HG03025 (cell line): ENCODE measurements around the gene SLC8A2.
"Not testable (repeated sequence)": the region's sequence is repeated elsewhere in the genome, so short reads cannot be mapped to it uniquely, and the experiment has no call there.

Source experiments
- ATAC-seq: cut with Tn5 transposase; IDR thresholded peaks from one replicate; pipeline ENCODE4 v1.9.1; 2021; ENCODE audit warnings: mild to moderate bottlenecking, moderate library complexity; ENCODE audit not compliant: unreplicated experiment, low FRiP score

SLC8A2 gene

GRCh38 chr19:47489072-47489914 is 17.6 kb upstream of the SLC8A2 start:
- no peak for ATAC-seq

GRCh38 chr19:47487551-47488515 is 16.1 kb upstream of the SLC8A2 start:
- no peak for ATAC-seq

GRCh38 chr19:47486900-47487299 is 15.2 kb upstream of the SLC8A2 start:
- no peak for ATAC-seq

- ATAC-seq = not testable (repeated sequence)
These were observed 14.5 kb upstream of the SLC8A2 start for GRCh38 chr19:47486220-47486619.

GRCh38 chr19:47485210-47485609 is 13.5 kb upstream of the SLC8A2 start:
- ATAC-seq = no peak

- ATAC-seq = peak; percentile 54
These were observed 12.4 kb upstream of the SLC8A2 start, which contains the start of gene KPTN for GRCh38 chr19:47483800-47484690. TSS of gene KPTN (minus strand) at chr19:47484219. CDS start at chr19:47484160, 59 bp downstream.

- ATAC-seq = no peak
These were observed 11.5 kb upstream of the SLC8A2 start for GRCh38 chr19:47483200-47483599.

GRCh38 chr19:47481460-47482052 is 9.9 kb upstream of the SLC8A2 start:
- ATAC-seq = no peak

GRCh38 chr19:47480658-47481057 is 9.0 kb upstream of the SLC8A2 start:
- ATAC-seq = no peak

GRCh38 chr19:47479701-47480503 is 8.2 kb upstream of the SLC8A2 start:
- ATAC-seq = no peak

GRCh38 chr19:47476438-47476972 is 4.8 kb upstream of the SLC8A2 start:
- no peak for ATAC-seq

GRCh38 chr19:47475465-47475864 is 3.8 kb upstream of the SLC8A2 start:
- ATAC-seq = no peak

- no peak for ATAC-seq
These were observed 1.6 kb upstream of the SLC8A2 start for GRCh38 chr19:47473336-47473735.

GRCh38 chr19:47471381-47471732 is 336 bp downstream of the SLC8A2 start:
- no peak for ATAC-seq

GRCh38 chr19:47470447-47471195 is 1.1 kb downstream of the SLC8A2 start:
- ATAC-seq = no peak

GRCh38 chr19:47469719-47470118 is 2.0 kb downstream of the SLC8A2 start:
- ATAC-seq = no peak

- no peak for ATAC-seq
These were observed 2.4 kb downstream of the SLC8A2 start for GRCh38 chr19:47469363-47469700.

- ATAC-seq = no peak
These were observed 3.8 kb downstream of the SLC8A2 start for GRCh38 chr19:47467914-47468313.
